GM12864 (cell line): Measurements from ENCODE around the gene NUCKS1.

Experiments used
- DNase-seq: peaks from one replicate; pipeline ENCODE4 v3.0.0-alpha.2; 2011; ENCODE audit warnings: low read depth
- H3K4me3 ChIP-seq: 2 replicates; pipeline ENCODE4 v1.5.1; 2011; ENCODE audit warnings: mild to moderate bottlenecking, low read depth, low read length, control low read depth
- TF ChIP-seq, protein P1 (sequence below): IDR thresholded peaks from 2 replicates; pipeline ENCODE4 v1.5.1; 2011; ENCODE audit warnings: low read depth, mild to moderate bottlenecking, moderate library complexity, low read length, control low read depth, inconsistent platforms; ENCODE audit errors: missing control alignments

NUCKS1 gene

DNA sequence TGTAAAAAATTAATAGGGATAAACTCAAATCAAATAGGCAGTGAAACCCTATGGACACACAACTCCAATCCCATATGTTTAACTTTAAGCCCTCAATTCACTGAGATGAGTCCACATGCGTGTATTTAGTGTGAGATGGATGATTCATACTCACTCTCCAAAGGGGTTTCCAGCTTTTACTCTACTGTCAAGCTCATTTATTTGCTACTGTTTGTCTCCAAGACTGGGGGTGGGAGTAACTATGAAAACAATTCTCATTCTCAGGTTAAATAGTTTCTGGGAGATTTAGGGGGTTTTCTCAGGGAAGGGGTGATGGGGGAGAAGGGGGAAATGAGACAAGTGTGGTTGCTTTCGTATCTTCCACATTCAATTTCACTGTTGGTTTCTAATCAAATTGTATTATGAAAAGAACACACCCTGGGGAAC, 22.6 kb upstream of the NUCKS1 start:
- TF ChIP-seq, protein P1, sequence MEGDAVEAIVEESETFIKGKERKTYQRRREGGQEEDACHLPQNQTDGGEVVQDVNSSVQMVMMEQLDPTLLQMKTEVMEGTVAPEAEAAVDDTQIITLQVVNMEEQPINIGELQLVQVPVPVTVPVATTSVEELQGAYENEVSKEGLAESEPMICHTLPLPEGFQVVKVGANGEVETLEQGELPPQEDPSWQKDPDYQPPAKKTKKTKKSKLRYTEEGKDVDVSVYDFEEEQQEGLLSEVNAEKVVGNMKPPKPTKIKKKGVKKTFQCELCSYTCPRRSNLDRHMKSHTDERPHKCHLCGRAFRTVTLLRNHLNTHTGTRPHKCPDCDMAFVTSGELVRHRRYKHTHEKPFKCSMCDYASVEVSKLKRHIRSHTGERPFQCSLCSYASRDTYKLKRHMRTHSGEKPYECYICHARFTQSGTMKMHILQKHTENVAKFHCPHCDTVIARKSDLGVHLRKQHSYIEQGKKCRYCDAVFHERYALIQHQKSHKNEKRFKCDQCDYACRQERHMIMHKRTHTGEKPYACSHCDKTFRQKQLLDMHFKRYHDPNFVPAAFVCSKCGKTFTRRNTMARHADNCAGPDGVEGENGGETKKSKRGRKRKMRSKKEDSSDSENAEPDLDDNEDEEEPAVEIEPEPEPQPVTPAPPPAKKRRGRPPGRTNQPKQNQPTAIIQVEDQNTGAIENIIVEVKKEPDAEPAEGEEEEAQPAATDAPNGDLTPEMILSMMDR = no peak
- peak; percentile 38 for DNase-seq

DNA sequence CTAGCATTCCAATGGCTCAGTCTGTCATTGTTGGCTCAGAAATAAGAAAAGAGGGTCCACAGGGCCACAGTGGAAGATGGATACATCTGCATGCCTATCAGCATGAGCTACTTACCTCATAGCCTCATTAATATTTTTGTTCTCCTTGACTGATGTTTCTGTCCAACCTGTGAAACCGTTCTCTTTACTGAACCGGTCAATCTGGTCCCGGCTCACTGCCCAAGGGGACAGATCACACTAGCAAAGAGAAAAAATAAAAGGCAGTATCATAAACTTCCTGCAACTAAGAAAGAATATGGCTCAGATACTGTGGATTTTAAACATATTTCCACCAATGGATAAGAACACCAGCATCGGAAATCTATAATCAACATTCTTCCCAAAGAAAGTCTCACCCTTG, 20.6 kb upstream of the NUCKS1 start:
- DNase-seq = no peak
- H3K4me3 ChIP-seq = no peak overlapping the region
- TF ChIP-seq, protein P1 = no peak

More for the DNA sequence above, 22.6 kb upstream of the NUCKS1 start:
- no peak overlapping the region for H3K4me3 ChIP-seq

DNA sequence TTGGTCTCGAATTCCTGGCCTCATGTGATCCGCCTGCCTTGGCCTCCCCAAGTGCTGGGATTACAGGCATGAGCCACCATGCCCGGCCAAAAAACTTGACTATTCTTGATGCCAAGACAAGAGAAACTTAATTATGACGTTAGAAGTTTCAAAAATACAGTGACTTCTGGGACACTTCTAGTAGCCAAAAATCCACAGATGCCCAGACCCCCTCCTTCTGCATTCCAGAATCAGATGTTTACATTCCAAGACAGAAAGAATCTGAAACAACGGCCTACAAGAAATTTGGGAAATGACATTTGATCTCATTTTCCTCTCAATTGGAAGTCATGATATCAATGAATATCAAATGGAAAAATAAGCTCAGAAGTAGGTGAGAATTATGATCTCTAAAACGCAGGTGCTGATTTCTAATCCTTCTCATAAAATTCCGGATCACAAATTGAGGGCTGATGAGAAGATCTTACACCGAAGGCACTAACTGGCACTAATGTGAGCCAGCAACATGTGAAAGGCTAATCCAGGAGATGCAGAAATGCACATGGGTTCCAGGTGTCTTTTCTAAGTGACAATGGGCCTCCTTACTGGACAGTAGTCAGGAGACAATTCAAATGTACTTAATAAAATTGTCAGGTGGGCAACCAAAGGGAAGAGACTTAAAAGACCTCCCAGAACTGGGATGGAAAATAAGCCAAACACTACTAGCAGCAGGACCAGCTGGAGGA, 19.8 kb upstream of the NUCKS1 start:
- no peak overlapping the region for H3K4me3 ChIP-seq
- no peak for DNase-seq
- TF ChIP-seq, protein P1 = no peak

DNA sequence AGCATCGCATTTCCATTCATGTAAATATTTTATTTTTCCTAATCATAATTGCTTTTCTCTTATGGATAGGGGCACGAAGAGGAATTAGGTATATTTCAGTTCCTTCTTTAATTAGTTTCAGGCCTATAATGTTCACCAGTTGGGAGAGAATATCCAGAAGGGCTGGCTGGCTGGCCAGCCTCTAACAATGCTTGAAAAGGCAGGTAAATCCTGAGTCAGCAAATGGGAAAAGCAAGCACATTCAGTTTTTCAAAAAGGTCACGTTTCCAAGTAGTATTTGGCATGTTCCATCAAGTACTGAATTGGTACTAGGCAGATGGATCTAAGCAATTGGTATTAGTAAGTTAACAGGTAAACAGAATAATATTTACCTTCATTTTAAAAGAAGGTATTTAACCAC, 17.3 kb upstream of the NUCKS1 start:
- H3K4me3 ChIP-seq = no peak overlapping the region
- DNase-seq = no peak
- TF ChIP-seq, protein P1 = no peak

DNA sequence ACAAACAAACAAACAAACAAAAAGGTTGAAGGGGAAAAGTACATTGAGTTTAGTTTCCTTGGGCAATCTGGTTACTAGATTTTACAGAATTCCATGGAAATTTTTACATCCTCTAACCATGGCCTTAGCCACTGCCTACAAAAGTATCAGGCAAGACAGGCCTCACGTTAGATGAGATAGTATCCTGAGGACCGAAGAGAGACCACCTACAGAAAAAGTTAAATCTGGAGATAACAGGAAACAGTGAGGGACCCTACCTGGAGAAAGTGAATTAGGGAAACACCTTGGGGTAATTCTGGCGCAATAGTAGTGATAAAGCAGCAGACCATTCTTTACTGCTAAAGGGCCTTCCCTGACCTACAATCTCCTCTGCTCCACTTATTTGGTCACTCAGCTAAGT, 16.6 kb upstream of the NUCKS1 start:
- H3K4me3 ChIP-seq = no peak overlapping the region
- no peak for DNase-seq
- TF ChIP-seq, protein P1 = no peak

DNA sequence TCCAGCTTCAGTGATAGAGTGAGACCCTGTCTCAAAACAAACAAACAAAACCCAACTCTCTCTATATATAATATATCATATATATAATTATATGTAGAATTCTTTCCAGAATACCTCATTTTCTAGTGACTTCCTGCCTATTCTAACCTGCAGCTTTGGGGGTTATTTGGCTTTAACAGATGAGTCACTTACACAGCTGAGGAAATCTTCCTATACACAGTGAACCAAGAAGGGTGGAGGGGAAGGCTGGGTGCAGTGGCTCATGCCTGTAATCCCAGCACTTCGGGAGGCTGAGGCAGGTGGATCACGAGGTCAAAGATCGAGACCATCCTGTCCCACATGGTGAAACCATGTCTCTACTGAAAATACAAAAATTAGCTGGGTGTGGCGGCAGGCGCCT, 16.1 kb upstream of the NUCKS1 start:
- H3K4me3 ChIP-seq = no peak overlapping the region
- DNase-seq = no peak
- TF ChIP-seq, protein P1 = no peak

DNA sequence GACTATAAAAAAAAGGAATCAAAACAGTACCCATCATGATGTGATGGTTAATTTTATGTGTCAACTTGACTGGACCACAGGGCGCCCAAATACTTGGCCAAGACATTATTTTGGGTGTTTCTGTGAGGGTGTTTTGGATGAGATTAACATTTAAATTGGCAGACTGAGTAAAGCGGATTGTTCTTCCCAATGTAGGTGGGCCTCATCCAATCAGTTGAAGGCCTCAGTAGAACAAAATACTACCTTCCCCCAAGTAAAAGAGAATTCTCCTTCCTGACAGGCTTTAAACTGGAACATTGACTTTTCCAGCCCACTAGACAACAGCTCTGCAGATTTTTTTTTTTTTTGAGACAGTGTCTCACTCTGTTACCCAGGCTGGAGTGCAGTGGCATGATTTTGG, 14.6 kb upstream of the NUCKS1 start:
- DNase-seq = no peak
- H3K4me3 ChIP-seq = no peak overlapping the region
- TF ChIP-seq, protein P1 = no peak
